MCF 10A (cell line): ENCODE results near the gene BACH2. TPM values are rescaled to one million over a fixed set of nuclear protein-coding genes. Genes with fewer than 3 reads are reported as not detected.
"Not testable (repeated sequence)": the region's sequence is repeated elsewhere in the genome, so short reads cannot be mapped to it uniquely, and the experiment has no call there.

Source experiments
- BruUV-seq: library from RNA; stranded (reverse); fragments of 400-500 nt; replicated peaks from 2 replicates; lab custom pipeline; 2021; lab: Mats Ljungman, UMichigan
- CTCF ChIA-PET: fragments of 300-600 bp; sonication (Branson Sonifier 250); formaldehyde crosslinking; extraction: SDS; loops from one replicate; lab custom pipeline; 2021; ENCODE audit warnings: antibody characterized with exemption, inconsistent platforms; lab: Yijun Ruan, JAX
- POLR2A ChIA-PET: fragments of 300-600, 350-650 bp; sonication (Branson Sonifier 250); formaldehyde crosslinking; extraction: SDS; loops from one replicate; lab custom pipeline; 2020; ENCODE audit warnings: antibody characterized with exemption, inconsistent platforms; lab: Yijun Ruan, JAX
- DNase-seq: peaks from one replicate; pipeline ENCODE4 v3.0.0-alpha.2; 2018; ENCODE audit not compliant: unreplicated experiment
- H3K27ac Mint-ChIP-seq: one replicate; pipeline ENCODE4 v1.8.0; 2022; ENCODE audit warnings: mild to moderate bottlenecking, low read depth, mixed read lengths; ENCODE audit not compliant: unreplicated experiment
- H3K27me3 Mint-ChIP-seq: one replicate; pipeline ENCODE4 v1.8.0; 2022; ENCODE audit warnings: mixed read lengths; ENCODE audit not compliant: insufficient read depth, unreplicated experiment
- H3K36me3 Mint-ChIP-seq: one replicate; pipeline ENCODE4 v1.8.0; 2022; ENCODE audit warnings: mild to moderate bottlenecking, moderate library complexity, mixed read lengths; ENCODE audit not compliant: insufficient read depth, unreplicated experiment
- H3K4me1 Mint-ChIP-seq: one replicate; pipeline ENCODE4 v1.8.0; 2022; ENCODE audit warnings: mixed read lengths; ENCODE audit not compliant: insufficient read depth, unreplicated experiment
- H3K4me3 Mint-ChIP-seq: one replicate; pipeline ENCODE4 v1.8.0; 2022; ENCODE audit warnings: mild to moderate bottlenecking, moderate library complexity, mixed read lengths; ENCODE audit not compliant: unreplicated experiment
- H3K9me3 Mint-ChIP-seq: one replicate; pipeline ENCODE4 v1.8.0; 2022; ENCODE audit warnings: mixed read lengths; ENCODE audit not compliant: unreplicated experiment
- CTCF ChIP-seq: fragments of 200-600 bp; IDR thresholded peaks from one replicate; pipeline ENCODE4 v1.8.0; 2022; ENCODE audit warnings: antibody characterized with exemption, mild to moderate bottlenecking; ENCODE audit not compliant: unreplicated experiment
- intact Hi-C: fragments of 100-400 bp; cut with micrococcal nuclease; formaldehyde crosslinking; loops from 2 replicates; pipeline ENCODE4 v1.14.1; 2022
- total RNA-seq: library from RNA; stranded (reverse); gene quantifications from 2 replicates; pipeline ENCODE4 v1.2.3, GENCODE V29; 2022

BACH2 gene
- total RNA-seq, 1 experiment from 2014 or later, result 9.9 TPM

GRCh38 chr6:90285042-90285481 lies 11.6 kb downstream of the BACH2 start:
- Mint-ChIP-seq H3K9me3 (peaks cover 8% of the 10 kb centered on the region), H3K27ac (no peak overlapping the region), H3K4me3 (no peak overlapping the region), H3K36me3 (no peaks in the 10 kb centered on the region), H3K27me3 (no peaks in the 10 kb centered on the region), H3K4me1 (peaks cover 9% of the 10 kb centered on the region)
- no peak for TF ChIP-seq CTCF
- DNase-seq, result no peak
- ChIA-PET CTCF (interaction anchor here (0.6 to 6.9 kb wide), 17 partner anchors 11 to 344 kb away, joined by 3 to 54 read pairs (median 4); partner anchors contain the start of gene BACH2), POLR2A (interaction anchor here (0.7 to 4.0 kb wide), 18 partner anchors 8 to 345 kb away, joined by 3 to 47 read pairs (median 4); partner anchors contain the start of gene BACH2)
- intact Hi-C loops, result loop anchor here (5.0 to 10.0 kb wide), 2 partner anchors 70 to 98 kb away; no protein-coding TSS in a partner anchor
- BruUV-seq, result no TSS peak

- intact Hi-C loops, result loop anchor here (1.0 to 10.0 kb wide), 3 partner anchors 70 to 186 kb away; no protein-coding TSS in a partner anchor
- no peak overlapping the region for H3K27ac Mint-ChIP-seq
- POLR2A ChIA-PET, result interaction anchor here (0.7 to 4.0 kb wide), 17 partner anchors 8 to 284 kb away, joined by 3 to 47 read pairs (median 4); partner anchors contain the start of gene BACH2
- BruUV-seq, result no TSS peak
- H3K27me3 Mint-ChIP-seq, result no peaks in the 10 kb centered on the region
- peaks cover 9% of the 10 kb centered on the region for H3K4me1 Mint-ChIP-seq
- peak overlapping the region; percentile 68 for H3K4me3 Mint-ChIP-seq
- peaks cover 8% of the 10 kb centered on the region for H3K9me3 Mint-ChIP-seq
- CTCF ChIA-PET, result interaction anchor here (0.7 to 6.9 kb wide), 14 partner anchors 12 to 344 kb away, joined by 3 to 54 read pairs (median 4); partner anchors contain the start of gene BACH2
- no peak for TF ChIP-seq CTCF
- no peaks in the 10 kb centered on the region for H3K36me3 Mint-ChIP-seq
- peak; percentile 83 for DNase-seq
Measured at GRCh38 chr6:90284236-90285041, 12.2 kb downstream of the BACH2 start.

GRCh38 chr6:90282265-90282664 lies 14.4 kb downstream of the BACH2 start:
- H3K27me3 Mint-ChIP-seq, H3K9me3 Mint-ChIP-seq, H3K36me3 Mint-ChIP-seq, POLR2A ChIA-PET, BruUV-seq, H3K4me1 Mint-ChIP-seq, H3K27ac Mint-ChIP-seq, DNase-seq, CTCF ChIA-PET, H3K4me3 Mint-ChIP-seq: not testable (repeated sequence)
- intact Hi-C loops, result loop anchor here (10.0 kb wide), 1 partner anchor 67 kb away; no protein-coding TSS in a partner anchor

- TF ChIP-seq CTCF, result no peak
- ChIA-PET CTCF (no interaction called here), POLR2A (no interaction called here)
- intact Hi-C loops, result no loop called here
- Mint-ChIP-seq H3K27ac (no peak overlapping the region), H3K27me3 (no peaks in the 10 kb centered on the region), H3K4me3 (no peak overlapping the region), H3K36me3 (no peaks in the 10 kb centered on the region), H3K9me3 (no peaks in the 10 kb centered on the region), H3K4me1 (no peaks in the 10 kb centered on the region)
- BruUV-seq, result no TSS peak
- DNase-seq, result no peak
Measured at GRCh38 chr6:90278129-90278528, 18.5 kb downstream of the BACH2 start.
